Measurements from ENCODE around the gene WASHC3.
"Not testable (repeated sequence)": the region's sequence is repeated elsewhere in the genome, so short reads cannot be mapped to it uniquely, and the experiment has no call there.

The WASHC3 gene

DNA sequence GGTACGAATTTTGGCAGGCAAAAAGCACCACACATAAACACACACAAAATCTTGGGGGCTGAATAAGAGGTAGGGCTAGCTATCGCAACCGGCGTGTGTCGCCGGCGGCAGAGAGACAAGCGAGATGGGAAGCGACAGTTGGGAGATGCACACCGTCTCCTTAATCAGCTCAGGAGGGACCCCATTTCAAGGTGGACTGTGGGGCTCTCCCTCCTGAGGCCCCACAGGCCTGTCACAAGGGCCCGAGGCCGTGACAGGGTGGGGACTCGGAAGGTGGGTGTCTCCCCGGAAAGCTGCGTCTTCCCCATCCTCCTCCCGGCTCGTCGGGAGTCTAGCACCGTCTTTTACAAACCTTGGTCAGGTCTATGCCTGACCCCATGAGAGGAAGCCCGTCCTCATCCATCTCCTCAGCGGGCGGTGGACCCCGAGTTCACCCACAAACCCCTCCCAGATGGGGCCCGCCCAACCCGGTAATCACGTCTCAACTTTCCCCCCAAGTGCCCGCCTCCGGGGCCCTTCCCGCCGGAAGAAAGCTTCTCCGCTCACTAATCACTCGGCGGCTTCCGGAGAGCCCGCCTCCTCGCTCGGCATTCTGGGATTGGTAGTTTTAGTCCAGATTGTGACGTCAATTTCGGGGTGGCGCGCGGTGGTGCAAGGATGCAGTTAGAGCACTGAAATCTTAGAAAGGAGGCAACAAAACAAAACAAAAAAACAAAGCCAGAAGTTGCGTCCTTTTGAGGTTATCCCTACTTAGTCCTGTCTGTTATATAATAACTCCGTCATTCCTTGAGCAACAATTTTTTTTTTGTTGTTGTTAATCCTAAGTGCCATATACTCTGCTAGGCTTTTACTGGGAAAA is at the start of gene WASHC3:
Gene WASHC3 (minus strand): TSS at position 432 of the 859 bp plus-strand sequence. CDS start 29 bp downstream, at position 403.
- DNase-seq (ENCODE audit: low spot score) = peak; percentile 87

DNA sequence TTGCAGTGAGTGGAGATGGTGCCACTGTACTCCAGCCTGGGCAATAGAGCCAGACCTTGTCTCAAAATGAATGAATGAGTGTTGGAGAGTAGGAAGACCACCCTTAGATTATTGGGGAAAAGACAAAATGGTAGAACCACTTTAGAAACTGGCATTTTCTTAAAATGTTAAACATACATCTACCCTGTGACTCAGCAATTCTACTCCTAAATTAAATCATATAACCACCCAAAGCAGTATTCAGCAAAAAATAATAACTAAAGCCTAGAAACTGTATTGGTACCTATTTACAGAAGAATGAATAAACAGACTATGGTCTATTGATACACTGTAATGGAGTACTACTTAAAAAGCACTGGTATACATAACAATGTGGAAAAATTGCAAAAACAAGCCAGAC is 49.0 kb upstream of the WASHC3 start:
- DNase-seq (ENCODE audit: low spot score) = no peak

- DNase-seq (ENCODE audit: low spot score) = no peak
Measured at GRCh38 chr12:102107970-102108369, 46.2 kb upstream of the WASHC3 start.

DNA sequence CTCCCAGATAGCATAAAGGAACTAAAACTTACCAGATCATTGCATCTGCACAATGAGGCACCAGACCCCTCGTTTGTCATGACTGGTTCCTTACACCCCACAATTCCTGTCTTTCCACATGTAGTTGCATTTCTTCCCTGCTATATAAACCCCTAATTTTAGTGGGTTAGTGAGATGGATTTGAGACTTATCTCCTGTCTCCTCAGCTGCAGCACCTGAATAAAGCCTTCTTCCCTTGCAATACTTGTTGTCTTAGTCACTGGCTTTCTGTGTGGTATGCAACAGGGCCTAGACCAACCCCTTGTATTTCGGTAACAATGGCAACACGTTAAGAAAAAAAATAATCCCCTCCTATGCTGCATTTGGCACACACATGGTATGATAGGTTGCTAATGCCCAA is 45.1 kb upstream of the WASHC3 start:
- DNase-seq (ENCODE audit: low spot score) = no peak

- DNase-seq (ENCODE audit: low spot score) = no peak
Measured at GRCh38 chr12:102096855-102097254, 35.1 kb upstream of the WASHC3 start.

DNA sequence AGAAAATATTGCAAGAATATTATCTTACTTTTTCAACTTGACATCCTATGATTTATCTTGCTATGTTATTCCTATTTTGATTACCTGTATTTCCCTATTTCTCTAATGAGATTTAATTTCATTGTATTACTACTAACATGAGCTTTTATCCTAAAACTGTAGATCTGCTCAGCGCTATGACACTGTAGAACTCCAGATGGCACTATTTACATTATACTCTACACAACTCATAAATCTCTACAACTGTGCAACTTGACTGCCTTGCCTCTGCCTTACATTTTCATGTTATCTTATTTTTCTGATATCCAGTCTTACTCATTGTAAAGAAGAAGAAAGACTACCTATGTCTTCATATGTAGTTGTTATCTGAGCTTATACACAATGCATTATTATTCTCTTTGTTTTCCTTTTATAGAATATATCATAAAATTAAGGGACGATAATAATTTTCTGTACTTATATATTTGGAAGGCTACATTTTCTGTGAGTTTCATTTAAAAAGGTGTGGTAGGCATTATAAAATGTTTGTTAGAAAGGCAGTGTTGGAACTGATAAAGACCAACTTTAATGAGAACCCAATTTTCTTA is 34.0 kb upstream of the WASHC3 start:
- DNase-seq (ENCODE audit: low spot score) = peak; percentile 32

DNA sequence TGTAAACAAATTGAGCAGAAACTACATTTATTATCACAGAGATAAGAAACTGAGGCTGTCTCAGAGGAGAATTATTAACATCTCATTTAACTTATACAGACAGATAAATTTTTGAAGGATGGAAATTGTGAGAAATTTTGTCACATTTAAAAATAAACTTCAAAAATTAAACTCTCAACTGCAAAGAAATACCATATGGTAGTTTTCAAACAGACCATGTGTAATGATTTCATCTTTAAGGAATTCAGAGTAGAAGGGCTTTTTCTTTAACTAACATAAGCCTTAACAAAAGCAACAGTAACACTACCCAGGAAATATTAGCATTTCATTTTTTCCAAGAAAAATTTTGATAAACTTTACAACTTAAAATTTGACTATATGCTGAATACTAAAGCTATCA is 31.5 kb upstream of the WASHC3 start:
- DNase-seq (ENCODE audit: low spot score) = no peak

DNA sequence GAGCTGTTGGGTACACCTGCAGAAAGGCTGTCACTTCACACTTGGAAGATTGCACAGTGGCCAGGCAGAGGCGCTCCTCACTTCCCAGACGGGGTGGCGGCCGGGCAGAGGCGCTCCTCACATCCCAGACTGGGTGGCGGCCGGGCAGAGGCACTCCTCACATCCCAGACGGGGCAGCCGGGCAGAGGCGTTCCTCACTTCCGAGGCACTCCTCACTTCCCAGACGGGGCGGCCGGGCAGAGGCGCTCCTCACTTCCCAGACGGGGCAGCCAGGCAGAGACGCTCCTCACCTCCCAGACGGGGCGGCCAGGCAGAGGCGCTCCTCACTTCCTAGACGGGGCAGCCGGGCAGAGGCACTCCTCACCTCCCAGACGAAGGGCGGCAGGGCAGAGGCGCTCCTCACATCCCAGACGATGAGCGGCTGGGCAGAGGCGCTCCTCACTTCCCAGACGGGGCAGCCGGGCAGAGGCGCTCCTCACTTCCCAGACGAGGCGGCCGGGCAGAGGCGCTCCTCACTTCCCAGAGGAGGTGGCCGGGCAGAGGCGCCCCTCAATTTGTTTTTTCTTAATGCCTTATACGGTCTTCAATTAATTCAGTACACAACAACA is 27.5 kb upstream of the WASHC3 start:
- not testable (repeated sequence) for DNase-seq (ENCODE audit: low spot score)

DNA sequence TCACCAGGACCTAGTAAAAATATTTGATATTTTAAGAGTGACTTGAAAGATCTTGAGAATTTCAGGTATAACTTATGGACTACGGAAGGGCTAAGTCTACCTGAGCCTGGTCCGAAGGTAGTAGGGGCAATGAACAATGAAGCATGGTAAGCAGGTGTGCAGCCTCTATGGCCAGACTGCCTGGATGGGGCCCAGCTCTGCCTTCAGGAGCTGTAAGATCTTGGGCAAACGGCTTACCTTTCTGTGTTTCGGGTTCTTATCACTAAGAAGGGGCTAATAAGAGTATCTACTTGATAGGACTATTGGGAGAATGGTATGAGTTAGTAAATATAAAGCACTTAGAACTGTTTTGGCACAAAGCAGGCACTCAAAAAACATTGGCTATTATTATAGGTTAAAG is 19.1 kb upstream of the WASHC3 start:
- DNase-seq (ENCODE audit: low spot score) = no peak

DNA sequence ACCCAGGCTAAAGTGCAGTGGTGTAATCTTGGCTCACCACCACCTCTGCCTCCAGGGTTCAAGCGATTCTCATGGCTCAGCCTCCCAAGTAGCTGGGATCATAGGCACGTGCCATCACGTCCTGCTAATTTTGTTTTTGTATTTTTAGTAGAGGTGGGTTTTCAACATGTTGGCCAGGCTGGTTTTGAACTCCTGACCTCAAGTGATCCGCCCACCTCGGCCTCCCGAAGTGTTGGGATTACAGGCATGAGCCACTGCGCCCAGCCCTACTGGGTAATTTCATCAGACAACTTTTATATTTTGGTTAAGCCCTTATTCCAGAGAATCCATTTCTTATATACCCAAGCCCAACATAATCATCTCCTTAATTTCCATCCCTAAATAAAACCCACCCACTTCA is 10.3 kb upstream of the WASHC3 start:
- not testable (repeated sequence) for DNase-seq (ENCODE audit: low spot score)

DNA sequence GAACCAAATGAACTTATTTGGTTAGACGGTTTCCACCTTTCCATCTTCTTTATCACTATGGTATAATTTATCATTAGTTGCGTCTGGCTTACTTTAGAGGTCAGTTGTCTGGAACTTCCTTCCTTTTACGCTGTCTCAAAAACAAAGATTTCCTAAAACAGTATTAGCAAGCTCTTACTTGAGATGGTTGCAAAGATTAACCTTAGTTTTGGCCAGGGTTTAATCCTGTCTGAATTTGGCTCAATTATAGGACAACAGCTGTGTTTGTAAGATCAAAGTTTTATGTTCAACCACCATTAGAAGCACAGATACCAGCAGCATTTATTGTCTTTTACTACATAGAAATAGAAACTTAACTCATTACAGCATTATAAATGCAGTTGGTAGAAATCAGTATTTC is 7.9 kb upstream of the WASHC3 start:
- DNase-seq (ENCODE audit: low spot score) = no peak

GRCh38 chr12:102067574-102068258 is 5.9 kb upstream of the WASHC3 start:
- no peak for DNase-seq (ENCODE audit: low spot score)

- DNase-seq (ENCODE audit: low spot score) = no peak
Measured at GRCh38 chr12:102064476-102064875, 2.7 kb upstream of the WASHC3 start.

DNA sequence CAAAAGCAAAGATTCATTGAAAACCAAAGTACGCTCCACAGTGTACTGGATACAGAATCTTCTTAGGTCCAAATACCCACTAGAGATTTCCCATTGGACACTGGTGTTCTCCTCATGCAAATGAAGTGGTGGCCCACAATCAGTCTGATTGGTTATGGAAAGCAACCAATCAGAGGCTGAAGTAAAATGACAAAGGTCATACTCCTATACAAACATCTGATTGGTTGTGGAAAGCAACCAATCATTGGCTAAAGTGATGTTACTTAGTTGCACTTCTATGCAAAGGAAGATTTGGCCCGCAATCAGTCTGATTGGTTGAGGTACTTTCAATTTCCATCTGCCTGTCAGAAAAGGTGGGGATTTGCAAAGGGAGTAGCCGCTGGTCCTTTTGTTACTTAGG is 1.3 kb upstream of the WASHC3 start:
- DNase-seq (ENCODE audit: low spot score) = no peak

DNA sequence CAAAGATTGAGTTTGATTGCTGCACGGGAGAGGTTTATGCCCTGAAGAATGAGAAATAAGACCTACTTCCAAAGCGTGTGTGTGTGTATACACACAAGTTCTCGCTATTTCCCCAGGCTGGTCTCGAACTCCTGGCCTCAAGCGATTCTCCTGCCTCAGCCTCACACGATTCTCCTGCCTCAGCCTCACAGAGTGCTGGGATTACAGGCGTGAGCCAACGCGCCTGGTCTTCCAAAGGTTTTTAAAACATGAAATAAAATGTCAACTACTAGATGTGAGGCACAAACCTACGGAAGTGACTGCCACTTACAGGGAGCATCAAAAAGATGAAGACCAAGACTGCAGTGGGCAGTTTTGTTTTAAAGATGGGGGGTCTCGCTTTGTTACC is 622 bp upstream of the WASHC3 start:
- no peak for DNase-seq (ENCODE audit: low spot score)

DNA sequence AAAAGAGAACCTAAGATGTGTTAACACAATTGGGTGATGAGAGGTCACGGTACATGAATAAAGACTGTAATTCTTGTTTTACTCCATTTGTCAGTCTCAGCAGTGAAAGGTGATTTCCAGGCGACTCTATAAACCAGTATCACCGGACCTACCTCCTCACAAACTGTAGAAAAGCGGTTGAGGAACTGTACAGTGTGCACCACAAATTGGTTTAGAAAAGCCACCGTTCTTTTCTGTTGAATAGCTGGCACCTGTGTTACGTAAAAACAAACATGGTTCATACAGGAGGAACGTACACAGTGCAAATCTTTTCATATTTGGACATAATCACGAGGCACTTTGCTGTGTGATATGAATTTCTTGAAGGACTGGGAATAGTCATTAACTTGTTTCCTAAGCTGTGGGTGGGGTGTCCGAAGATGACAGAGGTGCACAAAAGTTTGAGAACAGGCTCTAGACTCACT is 663 bp downstream of the WASHC3 start:
- no peak for DNase-seq (ENCODE audit: low spot score)

DNA sequence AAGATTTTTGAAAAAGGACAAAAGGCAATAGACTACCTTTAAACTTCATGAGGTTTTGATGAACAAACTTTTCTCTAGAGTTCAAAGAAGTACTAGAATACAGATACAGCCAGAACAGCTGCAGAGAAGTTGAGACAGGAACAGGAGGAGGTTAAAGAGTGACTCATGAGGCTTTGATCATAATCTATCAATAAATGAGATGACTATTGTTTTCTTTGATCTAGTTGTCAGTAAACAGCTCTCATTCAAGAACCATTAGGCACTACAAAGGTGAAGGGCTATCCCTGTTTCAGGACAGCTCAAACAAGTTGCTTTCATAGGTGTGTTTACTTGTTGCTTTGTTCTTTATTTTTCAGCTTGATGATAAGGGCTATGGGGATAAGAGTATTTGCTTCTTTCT is 2.4 kb downstream of the WASHC3 start:
- DNase-seq (ENCODE audit: low spot score) = no peak

DNA sequence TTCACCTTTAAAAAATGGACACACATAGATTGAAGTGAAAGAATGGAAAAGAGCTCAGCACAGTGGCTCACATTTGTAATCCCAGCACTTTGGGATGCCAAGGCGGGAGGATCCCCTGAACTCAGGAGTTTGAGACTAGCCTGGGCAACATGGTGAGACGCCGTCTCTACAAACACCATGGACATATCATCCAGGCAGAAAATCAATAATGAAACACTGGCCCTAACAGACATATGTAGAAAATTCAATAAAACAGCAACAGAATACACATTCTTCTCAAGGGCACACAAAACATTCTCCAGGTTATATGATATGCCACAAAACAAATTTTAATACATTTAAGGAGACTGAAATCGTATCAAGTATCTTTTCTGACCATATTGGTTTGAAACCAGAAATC is 7.4 kb downstream of the WASHC3 start:
- DNase-seq (ENCODE audit: low spot score) = no peak

DNA sequence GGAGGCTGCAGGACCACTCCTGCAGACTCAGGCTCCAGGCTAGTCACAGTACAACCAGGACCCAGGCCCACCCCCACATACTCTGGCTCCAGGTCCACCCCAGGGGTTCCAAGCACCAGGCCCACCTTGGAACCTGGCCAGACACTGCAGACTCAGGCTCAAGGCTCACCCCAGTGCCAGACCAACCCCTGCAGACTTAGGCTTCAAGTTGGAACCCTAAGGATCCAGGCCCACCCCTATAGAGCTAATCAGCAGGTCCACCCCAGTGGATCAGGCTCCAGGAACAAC is 8.8 kb downstream of the WASHC3 start:
- DNase-seq (ENCODE audit: low spot score) = peak; percentile 33

DNA sequence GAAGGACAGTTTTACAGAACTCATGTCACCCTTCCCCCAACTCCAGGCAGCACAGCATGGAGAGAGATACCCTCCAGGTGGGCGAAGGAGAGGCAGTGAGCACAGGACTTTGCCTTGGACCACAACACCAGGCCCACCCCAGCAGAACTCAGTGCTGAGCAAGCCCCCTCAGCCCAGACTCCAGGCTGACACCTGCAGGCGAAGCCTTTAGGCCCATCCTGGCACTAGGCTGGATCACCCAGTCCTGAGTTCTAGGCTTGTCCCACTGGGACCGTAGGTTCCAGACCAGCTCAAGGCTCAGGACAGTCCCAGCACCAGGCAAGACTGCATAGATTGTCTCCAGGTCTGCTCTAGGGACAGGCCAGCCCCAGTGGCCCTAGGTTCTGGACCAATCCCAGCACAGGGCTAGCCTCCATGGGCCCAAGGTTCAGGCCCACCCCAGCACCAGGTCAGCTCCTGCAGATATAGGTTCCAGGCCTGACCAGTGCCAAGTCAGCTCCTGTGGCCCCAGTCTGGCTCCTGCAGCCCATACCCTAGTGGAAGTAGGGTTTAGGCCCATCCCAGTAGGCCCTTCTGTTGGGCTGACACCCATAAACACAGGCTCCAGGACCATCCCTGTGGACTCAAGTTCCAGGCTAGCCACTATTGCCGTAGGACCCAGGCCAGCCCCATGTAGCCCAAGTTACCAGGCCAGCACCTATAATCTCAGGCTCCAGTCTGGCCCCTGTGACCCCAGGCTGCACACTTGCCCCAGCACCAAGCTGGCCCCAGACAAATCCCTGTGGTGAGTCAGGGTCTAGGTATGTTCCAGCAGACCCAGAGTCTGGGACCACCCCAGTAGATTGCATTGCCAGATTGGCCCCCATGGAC is 9.4 kb downstream of the WASHC3 start:
- peak; percentile 16 for DNase-seq (ENCODE audit: low spot score)

DNA sequence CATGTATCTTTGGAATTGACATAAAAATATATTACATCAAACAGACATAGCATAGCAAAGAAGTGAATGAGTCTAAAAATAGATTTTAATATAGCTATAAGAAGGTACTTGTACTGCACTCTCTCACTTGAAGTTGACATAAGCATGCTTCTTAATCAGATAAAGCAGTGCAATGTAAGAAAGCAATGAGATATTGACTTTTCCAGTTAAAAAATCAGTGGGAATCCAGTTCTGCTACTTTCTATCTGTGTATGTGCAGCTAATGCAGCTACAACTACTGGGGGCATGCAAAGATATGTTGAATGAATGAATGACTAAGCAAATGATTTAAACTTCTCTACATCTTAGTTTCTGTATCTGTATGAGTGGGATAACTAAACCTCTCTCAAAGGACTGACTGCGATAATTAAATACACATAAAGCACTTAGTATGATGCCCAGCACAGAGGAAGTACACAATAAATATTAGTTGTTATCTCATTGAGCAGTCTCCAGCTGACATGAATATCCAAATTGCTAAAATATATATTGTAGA is 10.3 kb downstream of the WASHC3 start:
- no peak for DNase-seq (ENCODE audit: low spot score)
